Measurements from ENCODE around the gene FBXW7. TPM values are rescaled to one million over a fixed set of nuclear protein-coding genes. Genes with fewer than 3 reads are reported as not detected.

Gene FBXW7
- total RNA-seq, 1 experiment from 2014 or later, result 23.0 TPM

DNA sequence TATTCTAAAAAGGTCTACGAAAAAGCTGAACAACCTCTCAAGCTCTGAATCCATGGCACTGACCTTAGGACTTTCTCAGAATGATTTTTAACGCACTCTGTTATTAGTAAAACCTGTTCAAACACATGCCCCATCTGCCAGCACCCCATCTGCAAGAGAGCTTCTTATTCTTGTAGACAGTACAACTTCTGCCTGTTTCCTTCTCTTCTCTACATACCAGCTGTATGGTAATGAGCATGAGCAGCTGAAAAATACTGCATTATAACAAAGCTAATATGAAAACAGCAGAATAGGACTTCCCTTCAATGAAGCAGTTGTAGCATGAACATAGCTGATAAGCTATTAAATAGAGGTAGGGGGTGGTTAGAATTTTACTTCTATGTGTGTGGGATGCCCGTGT lies 167.9 kb downstream of the FBXW7 start:
- H3K36me3 Mint-ChIP-seq, result peaks cover 7% of the 10 kb centered on the region; the same call in 1 of the 2 replicates
- H3K27ac Mint-ChIP-seq, result peak overlapping the region; percentile 15; the same call in 1 of the 2 replicates
- POLR2A ChIA-PET, result no interaction called here
- CTCF ChIA-PET, result no interaction called here
- no peak overlapping the region for H3K4me3 Mint-ChIP-seq
- DNase-seq (ENCODE audit: low spot score), result no peak
- no peaks in the 10 kb centered on the region for H3K4me1 Mint-ChIP-seq
- ATAC-seq, result no peak
- TF ChIP-seq GRHL2 (CRISPR knock-in tag; IDR thresholded peaks at IDR 0.05; ENCODE audit: insufficient replicate concordance, severe bottlenecking) (no peak), NFATC4 (CRISPR knock-in tag; IDR thresholded peaks at IDR 0.05) (no peak), ZNF416 (CRISPR knock-in tag; IDR thresholded peaks at IDR 0.05) (no peak), GTF2I (CRISPR knock-in tag; conservative IDR thresholded peaks at IDR 0.05) (no peak), SP1 (CRISPR knock-in tag; conservative IDR thresholded peaks at IDR 0.05) (no peak), ZNF121 (CRISPR knock-in tag; IDR thresholded peaks at IDR 0.05) (no peak), ESRRA (CRISPR knock-in tag; IDR thresholded peaks at IDR 0.05; ENCODE audit: borderline replicate concordance) (no peak)
- no peaks in the 10 kb centered on the region; the same call in 1 of the 2 replicates for H3K9me3 Mint-ChIP-seq
- no peaks in the 10 kb centered on the region for H3K27me3 Mint-ChIP-seq (ENCODE audit: low read depth)

DNA sequence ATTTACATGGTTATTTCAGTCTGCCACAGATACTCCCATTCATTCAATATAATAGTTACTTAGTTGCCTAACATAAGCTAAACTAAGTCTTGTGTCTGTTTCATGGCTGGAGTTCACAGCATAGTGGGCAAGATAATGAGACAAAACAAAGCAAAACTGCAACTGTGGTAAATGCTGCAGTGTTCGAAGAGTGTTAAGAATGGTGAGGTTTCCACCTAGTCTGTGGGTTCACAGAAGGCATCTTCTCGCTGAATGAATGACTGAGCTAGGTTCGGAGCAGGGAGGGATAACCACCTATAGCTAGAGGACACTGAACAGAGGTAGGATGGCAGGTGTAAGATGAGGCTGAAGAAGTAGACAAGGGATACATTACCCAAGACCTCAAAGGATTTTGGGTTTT lies 171.0 kb downstream of the FBXW7 start:
- no peak for DNase-seq (ENCODE audit: low spot score)
- TF ChIP-seq RELA (CRISPR knock-in tag; IDR thresholded peaks at IDR 0.05; ENCODE audit: borderline replicate concordance), result no peak
- no peak for TF ChIP-seq JUN (CRISPR knock-in tag; IDR thresholded peaks at IDR 0.05)
- no peak for TF ChIP-seq TEAD1 (CRISPR knock-in tag; IDR thresholded peaks at IDR 0.05)
- TF ChIP-seq, protein P1, sequence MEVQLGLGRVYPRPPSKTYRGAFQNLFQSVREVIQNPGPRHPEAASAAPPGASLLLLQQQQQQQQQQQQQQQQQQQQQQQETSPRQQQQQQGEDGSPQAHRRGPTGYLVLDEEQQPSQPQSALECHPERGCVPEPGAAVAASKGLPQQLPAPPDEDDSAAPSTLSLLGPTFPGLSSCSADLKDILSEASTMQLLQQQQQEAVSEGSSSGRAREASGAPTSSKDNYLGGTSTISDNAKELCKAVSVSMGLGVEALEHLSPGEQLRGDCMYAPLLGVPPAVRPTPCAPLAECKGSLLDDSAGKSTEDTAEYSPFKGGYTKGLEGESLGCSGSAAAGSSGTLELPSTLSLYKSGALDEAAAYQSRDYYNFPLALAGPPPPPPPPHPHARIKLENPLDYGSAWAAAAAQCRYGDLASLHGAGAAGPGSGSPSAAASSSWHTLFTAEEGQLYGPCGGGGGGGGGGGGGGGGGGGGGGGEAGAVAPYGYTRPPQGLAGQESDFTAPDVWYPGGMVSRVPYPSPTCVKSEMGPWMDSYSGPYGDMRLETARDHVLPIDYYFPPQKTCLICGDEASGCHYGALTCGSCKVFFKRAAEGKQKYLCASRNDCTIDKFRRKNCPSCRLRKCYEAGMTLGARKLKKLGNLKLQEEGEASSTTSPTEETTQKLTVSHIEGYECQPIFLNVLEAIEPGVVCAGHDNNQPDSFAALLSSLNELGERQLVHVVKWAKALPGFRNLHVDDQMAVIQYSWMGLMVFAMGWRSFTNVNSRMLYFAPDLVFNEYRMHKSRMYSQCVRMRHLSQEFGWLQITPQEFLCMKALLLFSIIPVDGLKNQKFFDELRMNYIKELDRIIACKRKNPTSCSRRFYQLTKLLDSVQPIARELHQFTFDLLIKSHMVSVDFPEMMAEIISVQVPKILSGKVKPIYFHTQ (CRISPR knock-in tag; IDR thresholded peaks at IDR 0.05), result no peak
- TF ChIP-seq NFE2L1 (CRISPR knock-in tag; IDR thresholded peaks at IDR 0.05), result no peak
- TF ChIP-seq, protein P2, sequence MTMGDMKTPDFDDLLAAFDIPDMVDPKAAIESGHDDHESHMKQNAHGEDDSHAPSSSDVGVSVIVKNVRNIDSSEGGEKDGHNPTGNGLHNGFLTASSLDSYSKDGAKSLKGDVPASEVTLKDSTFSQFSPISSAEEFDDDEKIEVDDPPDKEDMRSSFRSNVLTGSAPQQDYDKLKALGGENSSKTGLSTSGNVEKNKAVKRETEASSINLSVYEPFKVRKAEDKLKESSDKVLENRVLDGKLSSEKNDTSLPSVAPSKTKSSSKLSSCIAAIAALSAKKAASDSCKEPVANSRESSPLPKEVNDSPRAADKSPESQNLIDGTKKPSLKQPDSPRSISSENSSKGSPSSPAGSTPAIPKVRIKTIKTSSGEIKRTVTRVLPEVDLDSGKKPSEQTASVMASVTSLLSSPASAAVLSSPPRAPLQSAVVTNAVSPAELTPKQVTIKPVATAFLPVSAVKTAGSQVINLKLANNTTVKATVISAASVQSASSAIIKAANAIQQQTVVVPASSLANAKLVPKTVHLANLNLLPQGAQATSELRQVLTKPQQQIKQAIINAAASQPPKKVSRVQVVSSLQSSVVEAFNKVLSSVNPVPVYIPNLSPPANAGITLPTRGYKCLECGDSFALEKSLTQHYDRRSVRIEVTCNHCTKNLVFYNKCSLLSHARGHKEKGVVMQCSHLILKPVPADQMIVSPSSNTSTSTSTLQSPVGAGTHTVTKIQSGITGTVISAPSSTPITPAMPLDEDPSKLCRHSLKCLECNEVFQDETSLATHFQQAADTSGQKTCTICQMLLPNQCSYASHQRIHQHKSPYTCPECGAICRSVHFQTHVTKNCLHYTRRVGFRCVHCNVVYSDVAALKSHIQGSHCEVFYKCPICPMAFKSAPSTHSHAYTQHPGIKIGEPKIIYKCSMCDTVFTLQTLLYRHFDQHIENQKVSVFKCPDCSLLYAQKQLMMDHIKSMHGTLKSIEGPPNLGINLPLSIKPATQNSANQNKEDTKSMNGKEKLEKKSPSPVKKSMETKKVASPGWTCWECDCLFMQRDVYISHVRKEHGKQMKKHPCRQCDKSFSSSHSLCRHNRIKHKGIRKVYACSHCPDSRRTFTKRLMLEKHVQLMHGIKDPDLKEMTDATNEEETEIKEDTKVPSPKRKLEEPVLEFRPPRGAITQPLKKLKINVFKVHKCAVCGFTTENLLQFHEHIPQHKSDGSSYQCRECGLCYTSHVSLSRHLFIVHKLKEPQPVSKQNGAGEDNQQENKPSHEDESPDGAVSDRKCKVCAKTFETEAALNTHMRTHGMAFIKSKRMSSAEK (CRISPR knock-in tag; IDR thresholded peaks at IDR 0.05; ENCODE audit: borderline replicate concordance), result no peak
- TF ChIP-seq ZNF232 (CRISPR knock-in tag; IDR thresholded peaks at IDR 0.05), result no peak
- no peak for TF ChIP-seq MYBL2 (CRISPR knock-in tag; IDR thresholded peaks at IDR 0.05)
- no peak for TF ChIP-seq HMGA2 (CRISPR knock-in tag; IDR thresholded peaks at IDR 0.05)
- TF ChIP-seq SOX15 (CRISPR knock-in tag; IDR thresholded peaks at IDR 0.05), result no peak
- no peak for TF ChIP-seq EMX1 (CRISPR knock-in tag; IDR thresholded peaks at IDR 0.05)
- TF ChIP-seq NFATC4 (CRISPR knock-in tag; IDR thresholded peaks at IDR 0.05), result no peak
- TF ChIP-seq, protein P3, sequence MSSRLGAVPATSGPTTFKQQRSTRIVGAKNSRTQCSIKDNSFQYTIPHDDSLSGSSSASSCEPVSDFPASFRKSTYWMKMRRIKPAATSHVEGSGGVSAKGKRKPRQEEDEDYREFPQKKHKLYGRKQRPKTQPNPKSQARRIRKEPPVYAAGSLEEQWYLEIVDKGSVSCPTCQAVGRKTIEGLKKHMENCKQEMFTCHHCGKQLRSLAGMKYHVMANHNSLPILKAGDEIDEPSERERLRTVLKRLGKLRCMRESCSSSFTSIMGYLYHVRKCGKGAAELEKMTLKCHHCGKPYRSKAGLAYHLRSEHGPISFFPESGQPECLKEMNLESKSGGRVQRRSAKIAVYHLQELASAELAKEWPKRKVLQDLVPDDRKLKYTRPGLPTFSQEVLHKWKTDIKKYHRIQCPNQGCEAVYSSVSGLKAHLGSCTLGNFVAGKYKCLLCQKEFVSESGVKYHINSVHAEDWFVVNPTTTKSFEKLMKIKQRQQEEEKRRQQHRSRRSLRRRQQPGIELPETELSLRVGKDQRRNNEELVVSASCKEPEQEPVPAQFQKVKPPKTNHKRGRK (CRISPR knock-in tag; IDR thresholded peaks at IDR 0.05; ENCODE audit: borderline replicate concordance), result no peak
- no peak for TF ChIP-seq ZBTB21 (CRISPR knock-in tag; IDR thresholded peaks at IDR 0.05; ENCODE audit: borderline replicate concordance)
- TF ChIP-seq, protein P4, sequence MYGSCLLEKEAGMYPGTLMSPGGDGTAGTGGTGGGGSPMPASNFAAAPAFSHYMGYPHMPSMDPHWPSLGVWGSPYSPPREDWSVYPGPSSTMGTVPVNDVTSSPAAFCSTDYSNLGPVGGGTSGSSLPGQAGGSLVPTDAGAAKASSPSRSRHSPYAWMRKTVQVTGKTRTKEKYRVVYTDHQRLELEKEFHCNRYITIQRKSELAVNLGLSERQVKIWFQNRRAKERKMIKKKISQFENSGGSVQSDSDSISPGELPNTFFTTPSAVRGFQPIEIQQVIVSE (CRISPR knock-in tag; IDR thresholded peaks at IDR 0.05; ENCODE audit: borderline replicate concordance), result no peak
- H3K36me3 Mint-ChIP-seq, result peaks cover 7% of the 10 kb centered on the region; the same call in 1 of the 2 replicates
- CTCF ChIA-PET, result no interaction called here
- no peak for ATAC-seq
- H3K4me3 Mint-ChIP-seq, result no peak overlapping the region
- no peaks in the 10 kb centered on the region for H3K27me3 Mint-ChIP-seq (ENCODE audit: low read depth)
- POLR2A ChIA-PET, result no interaction called here
- no peak overlapping the region for H3K27ac Mint-ChIP-seq
- no peaks in the 10 kb centered on the region; the same call in 1 of the 2 replicates for H3K9me3 Mint-ChIP-seq
- peaks cover 2% of the 10 kb centered on the region; the same call in 1 of the 2 replicates for H3K4me1 Mint-ChIP-seq

Data from WTC11 (cell line).